Hematopoietic multipotent progenitor cell treated with erythropoietin and hydrocortisone succinate and interleukin-3 and kit ligand, for 15 days (in vitro differentiated cells): ENCODE results near the gene HCN2.

Source experiments
- DNase-seq: peaks from one replicate; pipeline ENCODE4 v3.0.0-alpha.2; 2015; ENCODE audit warnings: low spot score

The HCN2 gene

GRCh38 chr19:640606-641189 lies 51.0 kb downstream of the HCN2 start:
- DNase-seq, result no peak

- no peak for DNase-seq
Observed at GRCh38 chr19:641702-642101, 52.0 kb downstream of the HCN2 start.

GRCh38 chr19:642767-643727 lies 53.4 kb downstream of the HCN2 start:
- no peak for DNase-seq

- no peak for DNase-seq
Observed at GRCh38 chr19:643736-644135, 54.1 kb downstream of the HCN2 start.

- no peak for DNase-seq
Observed at GRCh38 chr19:644363-644762, 54.7 kb downstream of the HCN2 start.

GRCh38 chr19:644789-645188 lies 55.1 kb downstream of the HCN2 start:
- DNase-seq, result no peak

GRCh38 chr19:645912-646778 lies 56.5 kb downstream of the HCN2 start:
- no peak for DNase-seq

- no peak for DNase-seq
Observed at GRCh38 chr19:646779-647565, 57.3 kb downstream of the HCN2 start.

GRCh38 chr19:647566-648284 lies 58.0 kb downstream of the HCN2 start:
- no peak for DNase-seq

GRCh38 chr19:648305-648704 lies 58.6 kb downstream of the HCN2 start:
- no peak for DNase-seq

- no peak for DNase-seq
Observed at GRCh38 chr19:648904-649801, 59.5 kb downstream of the HCN2 start.

GRCh38 chr19:650121-650520 lies 60.4 kb downstream of the HCN2 start:
- no peak for DNase-seq

- DNase-seq, result no peak
Observed at GRCh38 chr19:651114-651818, 61.6 kb downstream of the HCN2 start.

GRCh38 chr19:651991-652390 lies 62.3 kb downstream of the HCN2 start:
- no peak for DNase-seq

GRCh38 chr19:652467-653389 lies 63.0 kb downstream of the HCN2 start:
- no peak for DNase-seq

GRCh38 chr19:653425-653824 lies 63.7 kb downstream of the HCN2 start:
- no peak for DNase-seq

- no peak for DNase-seq
Observed at GRCh38 chr19:655691-656090, 66.0 kb downstream of the HCN2 start.
